GM21423 (cell line): ENCODE measurements around the gene KRTAP2-3.
"Not testable (repeated sequence)": the region's sequence is repeated elsewhere in the genome, so short reads cannot be mapped to it uniquely, and the experiment has no call there.

Source experiments
- ATAC-seq: cut with Tn5 transposase; IDR thresholded peaks from one replicate; pipeline ENCODE4 v1.9.1; 2021; ENCODE audit warnings: mild to moderate bottlenecking, moderate library complexity; ENCODE audit not compliant: unreplicated experiment

Gene KRTAP2-3

GRCh38 chr17:41069031-41069430 is 9.1 kb upstream of the KRTAP2-3 start:
- no peak for ATAC-seq

- ATAC-seq = no peak
These were observed 7.4 kb upstream of the KRTAP2-3 start for GRCh38 chr17:41067281-41067680.

GRCh38 chr17:41065829-41066624 is 6.1 kb upstream of the KRTAP2-3 start, which contains the start of gene KRTAP2-4:
TSS of gene KRTAP2-4 (minus strand) at chr17:41065879. CDS start at chr17:41065845, 34 bp downstream.
- no peak for ATAC-seq

GRCh38 chr17:41065016-41065689 is 5.2 kb upstream of the KRTAP2-3 start:
- ATAC-seq = not testable (repeated sequence)

- ATAC-seq = no peak
These were observed 4.4 kb upstream of the KRTAP2-3 start for GRCh38 chr17:41064301-41064700.

GRCh38 chr17:41063449-41063848 is 3.5 kb upstream of the KRTAP2-3 start:
- ATAC-seq = no peak

- no peak for ATAC-seq
These were observed 2.0 kb upstream of the KRTAP2-3 start for GRCh38 chr17:41061964-41062363.

GRCh38 chr17:41059276-41060051 is 450 bp downstream of the KRTAP2-3 start:
- not testable (repeated sequence) for ATAC-seq

- ATAC-seq = no peak
These were observed 1.2 kb downstream of the KRTAP2-3 start for GRCh38 chr17:41058741-41059140.

GRCh38 chr17:41057547-41057946 is 2.4 kb downstream of the KRTAP2-3 start:
- no peak for ATAC-seq

GRCh38 chr17:41055130-41055529 is 4.8 kb downstream of the KRTAP2-3 start, which contains the start of gene KRTAP2-2:
TSS of gene KRTAP2-2 (minus strand) at chr17:41055230. CDS start at chr17:41055211, 19 bp downstream.
- ATAC-seq = not testable (repeated sequence)

- ATAC-seq = not testable (repeated sequence)
These were observed 5.4 kb downstream of the KRTAP2-3 start for GRCh38 chr17:41054556-41054955.

GRCh38 chr17:41054025-41054424 is 5.9 kb downstream of the KRTAP2-3 start:
- ATAC-seq = no peak

- no peak for ATAC-seq
These were observed 7.3 kb downstream of the KRTAP2-3 start for GRCh38 chr17:41052566-41052965.

GRCh38 chr17:41049110-41049509 is 10.8 kb downstream of the KRTAP2-3 start:
- ATAC-seq = no peak

GRCh38 chr17:41048441-41048840 is 11.5 kb downstream of the KRTAP2-3 start:
- ATAC-seq = no peak

- ATAC-seq = not testable (repeated sequence)
These were observed 13.0 kb downstream of the KRTAP2-3 start, which contains the start of gene KRTAP2-1 for GRCh38 chr17:41046735-41047465. TSS of gene KRTAP2-1 (minus strand) at chr17:41047316. CDS start at chr17:41047267, 49 bp downstream.

- no peak for ATAC-seq
These were observed 17.0 kb downstream of the KRTAP2-3 start for GRCh38 chr17:41042953-41043352.

- not testable (repeated sequence) for ATAC-seq
These were observed 18.9 kb downstream of the KRTAP2-3 start, which contains the start of gene KRTAP1-1 for GRCh38 chr17:41040783-41041571. TSS of gene KRTAP1-1 (minus strand) at chr17:41041450. CDS start at chr17:41041397, 53 bp downstream.
